ENCODE measurements around the gene DCUN1D4.

GRCh38 chr4:51895158-51895557, 52.2 kb downstream of the DCUN1D4 start:
- TF ChIP-seq POLR2AphosphoS5 (IDR thresholded peaks at IDR 0.05; ENCODE audit: low read depth) (no peak), REST (IDR thresholded peaks at IDR 0.05; ENCODE audit: insufficient replicate concordance, low read depth) (no peak), CTCF (IDR thresholded peaks at IDR 0.05; ENCODE audit: insufficient read depth, low read length) (no peak)
